HepG2 (cell line): ENCODE results near the gene GGPS1. TPM values are rescaled to one million over a fixed set of nuclear protein-coding genes. Genes with fewer than 3 reads are reported as not detected.
A peak's percentile ranks its signal among the peaks of the same experiment; 100 is the strongest.

Experiments
- ARNT2 ChIP-seq: sonication (generic); formaldehyde crosslinking; IDR thresholded peaks from 2 replicates; pipeline ENCODE4 v1.8.0; 2022; ENCODE audit warnings: mild to moderate bottlenecking, low read depth, missing genetic modification reagents, moderate library complexity
- BORCS8-MEF2B ChIP-seq: sonication (generic); formaldehyde crosslinking; IDR thresholded peaks from 2 replicates; pipeline ENCODE4 v1.8.0; 2022; ENCODE audit warnings: mild to moderate bottlenecking, missing genetic modification reagents
- DR1 ChIP-seq: sonication (generic); formaldehyde crosslinking; IDR thresholded peaks from 2 replicates; pipeline ENCODE4 v1.8.0; 2021; ENCODE audit warnings: mild to moderate bottlenecking, missing genetic modification reagents, inconsistent platforms
- ELF1 ChIP-seq: sonication (generic); formaldehyde crosslinking; IDR thresholded peaks from 2 replicates; pipeline ENCODE4 v1.4.0; 2020; ENCODE audit warnings: missing genetic modification reagents
- ISX ChIP-seq: sonication (generic); formaldehyde crosslinking; conservative IDR thresholded peaks from 2 replicates; pipeline ENCODE4 v1.5.0; 2020; ENCODE audit warnings: missing genetic modification reagents
- KDM5B ChIP-seq: sonication (generic); formaldehyde crosslinking; IDR thresholded peaks from 2 replicates; pipeline ENCODE4 v1.4.0; 2020; ENCODE audit warnings: missing genetic modification reagents, mild to moderate bottlenecking, borderline replicate concordance
- MEIS1 ChIP-seq: sonication (generic); formaldehyde crosslinking; IDR thresholded peaks from 2 replicates; pipeline ENCODE4 v1.9.0; 2021; ENCODE audit warnings: mild to moderate bottlenecking, missing genetic modification reagents, moderate library complexity, borderline replicate concordance
- NFKB2 ChIP-seq: sonication (generic); formaldehyde crosslinking; IDR thresholded peaks from 2 replicates; pipeline ENCODE4 v1.4.0; 2020; ENCODE audit warnings: missing genetic modification reagents, borderline replicate concordance
- NR2C2 ChIP-seq: sonication (generic); formaldehyde crosslinking; IDR thresholded peaks from 2 replicates; pipeline ENCODE4 v1.4.0; 2020; ENCODE audit warnings: missing genetic modification reagents, mild to moderate bottlenecking, moderate library complexity, borderline replicate concordance
- NR2F6 ChIP-seq, 2 experiments: IDR thresholded peaks; 2 replicates each; pipeline ENCODE4 v1.6.1; 2016; ENCODE audit warnings: antibody characterized with exemption in 1 of 2, mild to moderate bottlenecking in 1 of 2
- RFXAP ChIP-seq: sonication (generic); formaldehyde crosslinking; IDR thresholded peaks from 2 replicates; pipeline ENCODE4 v1.4.0; 2020; ENCODE audit warnings: missing genetic modification reagents, borderline replicate concordance
- SAFB2 ChIP-seq: sonication (generic); formaldehyde crosslinking; IDR thresholded peaks from 2 replicates; pipeline ENCODE4 v1.5.1; 2020; ENCODE audit warnings: missing genetic modification reagents, low read depth, mild to moderate bottlenecking, borderline replicate concordance
- SNAPC2 ChIP-seq: sonication (generic); formaldehyde crosslinking; IDR thresholded peaks from 2 replicates; pipeline ENCODE4 v1.8.1; 2022; ENCODE audit warnings: mild to moderate bottlenecking, missing genetic modification reagents
- SOX13 ChIP-seq, 3 experiments: fragments of 450-650 bp in 1 of 3; sonication (generic) in 1 of 3; formaldehyde crosslinking in 1 of 3; IDR thresholded peaks in 2 of 3; conservative IDR thresholded peaks in 1 of 3; 2 replicates each; pipeline versions ENCODE4 v1.5.0 to v1.6.1; 2016 to 2020; ENCODE audit warnings: antibody characterized with exemption in 1 of 3, mild to moderate bottlenecking in 1 of 3, missing compliant biosample characterization in 1 of 3, missing genetic modification reagents in 1 of 3, moderate library complexity in 1 of 3
- SUZ12 ChIP-seq: fragments of 150-350 bp; IDR thresholded peaks from 2 replicates; pipeline ENCODE4 v1.6.1; 2014; ENCODE audit warnings: low read depth, low read length
- YEATS2 ChIP-seq: sonication (generic); formaldehyde crosslinking; IDR thresholded peaks from 2 replicates; pipeline ENCODE4 v1.4.0; 2020; ENCODE audit warnings: missing genetic modification reagents, borderline replicate concordance
- ZNF432 ChIP-seq: sonication (generic); formaldehyde crosslinking; IDR thresholded peaks from 2 replicates; pipeline ENCODE4 v1.5.0; 2020; ENCODE audit warnings: missing genetic modification reagents, mild to moderate bottlenecking, borderline replicate concordance
- ZNF484 ChIP-seq: sonication (generic); formaldehyde crosslinking; IDR thresholded peaks from 2 replicates; pipeline ENCODE4 v1.5.1; 2020; ENCODE audit warnings: mild to moderate bottlenecking, low read depth, missing genetic modification reagents, borderline replicate concordance
- ZNF510 ChIP-seq: sonication (generic); formaldehyde crosslinking; IDR thresholded peaks from 2 replicates; pipeline ENCODE4 v1.4.0; 2020; ENCODE audit warnings: low read depth, mild to moderate bottlenecking, missing genetic modification reagents
- ZNF552 ChIP-seq: sonication (generic); formaldehyde crosslinking; IDR thresholded peaks from 2 replicates; pipeline ENCODE4 v1.9.0; 2022; ENCODE audit warnings: missing genetic modification reagents, mild to moderate bottlenecking, borderline replicate concordance
- ZNF644 ChIP-seq: IDR thresholded peaks from 2 replicates; pipeline ENCODE4 v1.6.1; 2016; ENCODE audit warnings: low read depth
- ZNF75D ChIP-seq: sonication (generic); formaldehyde crosslinking; IDR thresholded peaks from 2 replicates; pipeline ENCODE4 v1.8.1; 2023; ENCODE audit warnings: missing genetic modification reagents, mild to moderate bottlenecking, borderline replicate concordance
- ZSCAN20 ChIP-seq: sonication (generic); formaldehyde crosslinking; IDR thresholded peaks from 2 replicates; pipeline ENCODE4 v1.4.0; 2020; ENCODE audit warnings: missing genetic modification reagents, mild to moderate bottlenecking, borderline replicate concordance
- polyA plus RNA-seq, 8 experiments: library from polyadenylated mRNA; depleted of rRNA in 3 of 8; stranded (reverse) in 7 of 8; unstranded in 1 of 8; fragments of >200 nt; fragmentation: Illumina TruSeq in 4 of 8; extraction: Trizol in 4 of 8; gene quantifications; 2 replicates each; pipeline versions ENCODE4 v1.2.1 to v1.2.3, GENCODE V29; 2011 to 2016; ENCODE audit warnings: low read depth in 4 of 8, missing spikeins in 1 of 8, mixed read lengths in 1 of 8; ENCODE audit not compliant: insufficient read depth in 1 of 8
- total RNA-seq, 5 experiments: library from RNA; depleted of rRNA; stranded (reverse); fragments of >200 nt; fragmentation: Illumina TruSeq; extraction: Trizol; gene quantifications; 2 replicates each; pipeline ENCODE4 v1.2.3, GENCODE V29; 2016; ENCODE audit warnings: low read depth in 1 of 5
- TF ChIP-seq, protein P1 (sequence below): IDR thresholded peaks from 2 replicates; pipeline ENCODE4 v1.6.1; 2016; ENCODE audit warnings: mild to moderate bottlenecking
- TF ChIP-seq, protein P2 (sequence below): sonication (generic); formaldehyde crosslinking; conservative IDR thresholded peaks from 2 replicates; pipeline ENCODE4 v1.8.0; 2022; ENCODE audit warnings: missing genetic modification reagents

Gene GGPS1
- total and polyA plus RNA-seq, 2 of the 13 experiments (the other 11 are each of a cell fraction or from before 2014, with no cell fraction given) = 28.8 to 42.6 TPM

GRCh38 chr1:235367000-235367908 is 38.9 kb downstream of the GGPS1 start, which contains the start of gene TBCE (continued):
- no peak for TF ChIP-seq SUZ12
- peak; percentile 76 for TF ChIP-seq NFKB2
- no peak for TF ChIP-seq ZNF484
- no peak for TF ChIP-seq BORCS8-MEF2B (CRISPR knock-in tag)
- peak; percentile 71; the same call in 1 of the 2 replicates for TF ChIP-seq KDM5B (CRISPR knock-in tag)
- no peak for TF ChIP-seq ZNF75D (CRISPR knock-in tag)
- 0 out of 2 replicates have a peak, but pooled peaks have one; percentile 69 for TF ChIP-seq MEIS1 (CRISPR knock-in tag)
- TF ChIP-seq YEATS2 = peak; percentile 63; the same call in 1 of the 2 replicates
- no peak for TF ChIP-seq SNAPC2 (CRISPR knock-in tag)
- no peak for TF ChIP-seq ISX (CRISPR knock-in tag)
- 0 out of 2 replicates have a peak, but pooled peaks have one; percentile 54 for TF ChIP-seq ZNF552
- TF ChIP-seq NR2C2 = no peak
- TF ChIP-seq, protein P1, sequence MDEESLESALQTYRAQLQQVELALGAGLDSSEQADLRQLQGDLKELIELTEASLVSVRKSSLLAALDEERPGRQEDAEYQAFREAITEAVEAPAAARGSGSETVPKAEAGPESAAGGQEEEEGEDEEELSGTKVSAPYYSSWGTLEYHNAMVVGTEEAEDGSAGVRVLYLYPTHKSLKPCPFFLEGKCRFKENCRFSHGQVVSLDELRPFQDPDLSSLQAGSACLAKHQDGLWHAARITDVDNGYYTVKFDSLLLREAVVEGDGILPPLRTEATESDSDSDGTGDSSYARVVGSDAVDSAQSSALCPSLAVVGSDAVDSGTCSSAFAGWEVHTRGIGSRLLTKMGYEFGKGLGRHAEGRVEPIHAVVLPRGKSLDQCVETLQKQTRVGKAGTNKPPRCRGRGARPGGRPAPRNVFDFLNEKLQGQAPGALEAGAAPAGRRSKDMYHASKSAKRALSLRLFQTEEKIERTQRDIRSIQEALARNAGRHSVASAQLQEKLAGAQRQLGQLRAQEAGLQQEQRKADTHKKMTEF (CRISPR knock-in tag) = peak; percentile 68; the same call in 1 of the 2 replicates
- no peak for TF ChIP-seq ZNF510 (CRISPR knock-in tag)
- TF ChIP-seq, protein P2, sequence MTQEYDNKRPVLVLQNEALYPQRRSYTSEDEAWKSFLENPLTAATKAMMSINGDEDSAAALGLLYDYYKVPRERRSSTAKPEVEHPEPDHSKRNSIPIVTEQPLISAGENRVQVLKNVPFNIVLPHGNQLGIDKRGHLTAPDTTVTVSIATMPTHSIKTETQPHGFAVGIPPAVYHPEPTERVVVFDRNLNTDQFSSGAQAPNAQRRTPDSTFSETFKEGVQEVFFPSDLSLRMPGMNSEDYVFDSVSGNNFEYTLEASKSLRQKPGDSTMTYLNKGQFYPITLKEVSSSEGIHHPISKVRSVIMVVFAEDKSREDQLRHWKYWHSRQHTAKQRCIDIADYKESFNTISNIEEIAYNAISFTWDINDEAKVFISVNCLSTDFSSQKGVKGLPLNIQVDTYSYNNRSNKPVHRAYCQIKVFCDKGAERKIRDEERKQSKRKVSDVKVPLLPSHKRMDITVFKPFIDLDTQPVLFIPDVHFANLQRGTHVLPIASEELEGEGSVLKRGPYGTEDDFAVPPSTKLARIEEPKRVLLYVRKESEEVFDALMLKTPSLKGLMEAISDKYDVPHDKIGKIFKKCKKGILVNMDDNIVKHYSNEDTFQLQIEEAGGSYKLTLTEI (CRISPR knock-in tag) = no peak
- TF ChIP-seq RFXAP (CRISPR knock-in tag) = no peak
- TF ChIP-seq SAFB2 (CRISPR knock-in tag) = no peak
- no peak for TF ChIP-seq ZNF644
- peak; percentile 18; the same call in 1 of the 2 replicates for TF ChIP-seq ZSCAN20 (CRISPR knock-in tag)
- TF ChIP-seq SOX13 (IDR thresholded peaks at IDR 0.05) = 0 out of 2 replicates have a peak, but pooled peaks have one; percentile 7
- TF ChIP-seq SOX13 (CRISPR knock-in tag; conservative IDR thresholded peaks at IDR 0.05 in 1 of 2, IDR thresholded peaks at IDR 0.05 in 1 of 2) = no peak
- TF ChIP-seq ELF1 = peak; percentile 85
- 0 out of 2 replicates have a peak, but pooled peaks have one; percentile 40 for TF ChIP-seq DR1
- 0 out of 2 replicates have a peak, but pooled peaks have one; percentile 26 for TF ChIP-seq ARNT2 (CRISPR knock-in tag)
- TF ChIP-seq ZNF432 (CRISPR knock-in tag) = no peak
- no peak for TF ChIP-seq NR2F6 (IDR thresholded peaks at IDR 0.05)
- no peak for TF ChIP-seq NR2F6 (CRISPR knock-in tag; IDR thresholded peaks at IDR 0.05)
